NT2/D1 (cell line): ENCODE results near the gene CRB2.

Experiments
- YY1 ChIP-seq: IDR thresholded peaks from 2 replicates; pipeline ENCODE4 v1.6.1; 2011; ENCODE audit not compliant: insufficient read length, insufficient read depth
- ZNF274 ChIP-seq: IDR thresholded peaks from 2 replicates; pipeline ENCODE4 v1.6.1; 2011; ENCODE audit warnings: mild to moderate bottlenecking, low read depth, low read length

DNA sequence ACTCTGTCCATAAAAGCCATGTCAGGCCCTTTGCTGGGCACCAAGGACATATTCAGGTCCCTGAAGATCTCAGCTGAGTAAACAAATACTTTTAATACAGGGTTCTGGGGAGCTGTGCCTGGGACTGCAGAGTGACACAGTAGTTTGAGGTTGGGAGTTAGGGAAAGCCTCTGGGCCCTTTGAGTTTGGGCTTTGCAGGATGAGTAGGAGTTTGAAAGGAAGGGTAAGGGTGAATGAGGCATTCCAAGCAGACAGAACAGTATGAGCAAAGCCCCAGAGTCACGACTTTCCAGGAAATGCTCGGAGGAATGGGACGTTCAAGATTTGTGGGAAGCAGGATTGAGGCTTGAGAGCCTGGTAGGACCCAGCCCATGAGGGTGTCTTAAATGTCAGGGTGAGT, 13.3 kb downstream of the CRB2 start:
- TF ChIP-seq YY1: no peak
- no peak for TF ChIP-seq ZNF274
